ENCODE results near the gene SORCS2.

SORCS2 gene

DNA sequence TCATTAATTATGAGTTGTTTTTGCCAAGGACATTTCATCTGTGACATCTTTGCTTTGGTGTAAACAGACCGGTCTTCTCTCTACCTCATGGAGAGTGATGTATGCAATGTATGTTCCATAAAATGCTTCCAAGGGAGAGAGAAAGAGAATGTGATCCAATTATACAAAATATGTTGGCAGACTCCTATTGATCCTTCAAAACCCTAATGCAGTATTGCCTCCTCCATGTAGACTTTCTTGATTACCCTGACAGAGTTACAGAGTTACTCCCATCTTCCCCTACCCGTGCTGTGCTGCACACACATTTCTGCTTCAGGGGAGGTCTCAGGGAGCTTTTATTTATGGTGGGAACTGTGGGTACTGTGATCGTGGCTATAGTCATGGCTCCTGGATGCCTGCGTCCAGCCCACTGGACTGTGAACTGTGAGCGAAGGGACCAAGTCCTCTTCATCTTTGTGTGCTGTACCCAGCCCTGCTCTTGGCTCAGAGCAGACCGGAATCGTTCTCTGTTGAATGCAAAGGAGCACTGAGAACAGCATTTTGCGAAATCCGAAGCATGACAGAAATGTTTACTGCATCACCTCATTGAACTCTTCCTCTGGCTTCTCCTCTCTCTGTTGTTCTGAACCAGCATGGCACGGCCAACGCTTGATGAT is 32.7 kb downstream of the SORCS2 start:
- DNase-seq = no peak

DNA sequence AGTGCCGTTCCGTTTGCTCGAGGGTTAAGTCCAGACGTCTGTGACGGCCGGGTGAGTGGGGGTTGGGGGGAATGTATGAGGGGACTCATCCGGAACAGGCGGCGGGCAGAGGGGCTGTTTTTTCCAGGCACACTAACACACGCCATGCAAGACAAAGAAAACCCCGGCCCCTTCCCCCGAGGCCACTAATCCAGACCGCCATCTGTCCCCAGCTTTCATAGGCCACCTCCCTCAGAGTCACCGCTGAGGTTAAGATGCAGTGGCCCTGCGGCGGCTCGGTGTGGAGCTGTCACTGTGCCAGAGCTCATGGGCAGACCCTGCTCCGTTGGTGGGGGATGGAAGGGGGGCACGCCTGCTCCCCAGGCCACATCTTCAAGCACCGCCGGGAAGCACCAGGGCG is 34.1 kb downstream of the SORCS2 start:
- DNase-seq = no peak

DNA sequence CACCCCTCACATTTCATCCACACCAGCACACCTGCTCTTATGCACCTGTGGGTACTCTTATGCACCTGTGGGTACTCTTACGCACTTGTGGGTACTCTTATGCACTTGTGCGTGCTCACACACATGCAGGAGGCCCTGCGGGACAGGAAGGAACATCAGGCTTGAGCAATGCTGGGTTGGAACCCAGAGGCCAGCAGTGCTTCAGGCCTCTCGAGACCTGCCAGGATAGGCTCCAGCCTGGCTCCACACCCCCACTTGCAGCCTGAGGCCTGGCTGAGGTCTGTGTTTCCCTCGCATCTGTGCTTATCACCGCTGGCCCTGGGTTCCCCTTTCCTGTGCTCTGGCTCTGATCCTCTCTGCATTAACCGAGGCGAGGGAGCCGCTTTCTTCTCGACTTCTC is 34.7 kb downstream of the SORCS2 start:
- DNase-seq = no peak

DNA sequence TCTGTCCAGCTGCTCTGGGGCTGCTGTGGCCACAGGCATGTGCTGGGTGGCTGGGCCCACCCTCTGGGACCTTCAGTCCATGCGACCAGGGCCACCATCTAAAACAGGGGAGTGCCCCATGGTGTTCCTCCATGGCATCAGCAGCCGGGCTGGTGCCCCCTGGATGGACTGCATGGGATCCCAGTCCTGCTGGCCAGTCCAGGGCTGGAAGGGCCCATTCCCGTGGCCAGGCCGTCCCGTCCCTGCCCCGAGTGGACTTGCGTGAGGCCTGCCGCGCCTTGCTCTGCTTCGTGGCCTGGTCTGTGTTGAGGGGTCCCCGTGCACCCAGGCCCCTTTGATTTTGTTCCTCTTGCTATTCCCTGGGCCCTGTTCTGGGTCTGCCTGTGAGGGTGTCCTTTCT is 36.4 kb downstream of the SORCS2 start:
- DNase-seq = no peak

DNA sequence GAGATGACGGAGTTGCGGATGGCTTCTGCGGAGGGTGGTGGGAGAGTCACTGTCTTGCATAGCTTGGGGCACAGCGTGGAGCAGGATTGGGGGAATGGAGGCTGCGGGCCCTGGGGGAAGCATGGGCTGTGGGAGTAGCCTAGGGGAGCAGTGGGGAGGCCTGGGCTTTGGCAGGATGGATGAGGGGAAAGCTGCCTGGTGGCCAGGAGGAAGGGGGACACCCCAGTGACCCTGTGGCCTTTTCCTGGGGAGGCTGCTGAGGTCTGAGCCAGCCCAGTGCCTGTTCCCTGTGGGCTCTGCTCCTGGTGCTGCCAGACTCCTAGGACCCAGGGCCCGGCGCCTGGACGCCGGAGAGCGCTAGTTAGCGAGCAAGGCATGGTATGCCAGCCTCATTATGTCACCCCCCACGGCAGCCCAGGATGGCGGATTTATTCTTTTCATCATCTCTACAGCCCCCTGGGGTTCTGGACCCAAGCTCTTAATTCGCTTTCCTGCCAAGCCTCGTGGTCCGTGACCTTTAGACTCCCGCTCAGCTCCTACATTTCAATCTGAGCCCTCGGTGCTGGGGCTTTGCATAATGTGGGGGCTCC is 39.8 kb downstream of the SORCS2 start:
- DNase-seq = no peak

DNA sequence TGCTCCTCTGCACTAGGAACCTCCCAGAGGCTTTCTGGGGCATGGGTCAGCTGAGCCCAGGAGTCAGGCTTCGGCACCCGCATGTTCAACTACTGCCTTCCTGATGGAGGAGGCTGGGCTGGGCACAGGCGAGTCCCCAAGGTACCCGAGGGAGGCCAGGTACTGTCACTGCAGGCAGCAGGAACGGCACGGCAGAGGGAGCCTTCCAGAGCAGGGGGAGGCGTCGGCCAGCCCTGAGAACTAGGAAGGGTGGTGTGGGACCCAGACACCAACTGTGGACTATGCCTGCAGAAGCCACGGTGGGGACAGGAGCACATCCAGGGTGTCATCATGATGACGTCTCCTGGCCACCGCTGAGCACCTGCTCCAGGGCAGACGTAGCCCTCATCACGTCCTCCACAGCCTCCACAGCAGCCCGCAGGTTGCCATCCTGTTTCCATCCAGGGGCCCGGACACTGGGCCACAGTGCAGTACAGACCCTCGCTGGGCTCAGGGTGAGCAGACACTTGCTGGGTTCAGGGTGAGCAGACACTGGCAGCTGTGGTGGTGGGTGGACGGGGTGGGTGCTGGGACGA is 40.8 kb downstream of the SORCS2 start:
- no peak for DNase-seq

DNA sequence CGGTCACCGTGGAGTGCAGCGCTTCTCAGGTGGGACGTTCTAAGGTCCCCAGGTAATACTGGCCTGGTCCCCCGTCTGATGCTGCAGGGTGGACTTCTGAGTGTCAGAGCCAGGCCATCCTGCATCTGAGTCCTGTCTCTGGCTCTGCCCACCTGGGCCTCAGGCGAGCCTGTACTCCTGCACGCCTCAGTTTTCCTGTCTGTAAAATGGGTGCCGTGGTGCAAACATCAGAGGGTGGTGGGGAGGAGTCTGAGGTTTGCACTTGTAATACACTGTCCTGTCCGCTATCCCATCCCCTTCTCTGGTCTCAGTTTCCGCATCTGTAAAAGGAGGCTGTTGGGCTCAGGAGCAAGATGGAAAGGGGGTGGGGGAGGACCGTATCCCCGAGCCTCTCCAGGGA is 41.3 kb downstream of the SORCS2 start:
- DNase-seq = no peak

DNA sequence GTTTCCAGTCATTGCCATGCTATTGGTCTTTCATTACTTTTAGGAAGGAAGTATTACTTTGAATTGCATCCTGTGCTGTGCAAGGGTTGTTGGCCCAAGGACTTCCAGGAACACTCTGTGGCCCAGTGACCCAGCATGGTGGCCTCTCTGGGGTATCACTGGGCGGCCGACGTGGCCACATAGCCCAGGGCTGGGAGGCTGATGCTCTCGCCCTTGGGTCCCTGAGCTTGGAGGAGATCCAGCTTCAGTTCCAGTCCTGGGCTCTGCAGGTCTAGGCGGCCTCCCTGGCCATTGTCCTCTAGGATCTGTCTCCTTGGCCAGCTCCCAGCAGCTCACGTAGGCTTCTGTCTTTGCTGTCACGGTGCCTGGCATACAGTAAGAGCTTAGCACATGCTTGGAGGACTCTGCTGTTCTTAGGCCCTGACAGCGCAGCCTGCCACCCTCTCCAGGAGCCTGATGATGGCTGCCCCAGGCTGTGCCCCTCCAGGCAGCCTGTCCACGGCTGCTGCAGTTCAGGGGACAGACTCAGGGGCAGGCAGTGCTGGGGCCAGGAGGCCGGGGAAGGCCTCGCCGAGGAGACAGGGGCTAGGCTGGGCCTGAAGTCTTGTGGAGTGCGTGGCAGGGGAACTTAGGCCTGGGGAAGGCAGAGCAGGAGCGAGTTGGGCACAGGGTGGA is 42.2 kb downstream of the SORCS2 start:
- no peak for DNase-seq

DNA sequence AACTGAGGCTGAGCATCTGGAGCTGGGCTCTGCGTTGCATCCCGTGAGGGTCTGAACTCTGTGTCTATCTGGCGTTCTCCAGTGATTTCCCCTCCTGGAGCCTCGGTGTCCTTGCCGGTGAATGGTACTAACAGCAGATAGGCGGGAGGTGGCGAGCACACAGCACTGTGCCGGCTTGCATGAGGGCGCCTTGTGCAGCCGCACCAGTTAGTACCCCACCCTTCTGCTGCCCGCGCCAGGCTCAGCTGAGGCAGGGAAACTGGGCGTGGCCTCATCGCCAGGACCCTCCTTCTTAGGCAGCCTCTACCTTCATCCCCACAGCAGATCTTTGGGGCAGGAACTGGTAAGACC is 42.7 kb downstream of the SORCS2 start:
- no peak for DNase-seq

DNA sequence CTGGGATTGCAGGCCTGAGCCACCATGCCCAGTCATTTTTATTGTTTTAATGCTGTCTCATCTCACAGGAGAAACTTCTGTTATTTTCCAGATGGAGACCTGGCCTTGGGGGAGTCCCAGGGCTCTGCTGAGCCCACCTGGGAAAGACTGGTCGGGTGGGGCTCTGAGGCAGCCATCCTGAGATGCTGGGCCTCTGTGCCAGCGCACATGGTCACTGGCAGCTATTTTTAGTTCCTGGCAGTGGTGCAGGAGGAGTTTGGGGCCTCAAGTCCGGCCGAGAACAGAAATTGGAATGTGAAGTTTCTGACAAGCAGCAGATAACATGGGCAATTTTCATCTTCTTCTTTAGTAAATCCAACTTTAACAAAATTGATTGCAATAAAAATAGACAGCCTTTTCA is 44.5 kb downstream of the SORCS2 start:
- no peak for DNase-seq

DNA sequence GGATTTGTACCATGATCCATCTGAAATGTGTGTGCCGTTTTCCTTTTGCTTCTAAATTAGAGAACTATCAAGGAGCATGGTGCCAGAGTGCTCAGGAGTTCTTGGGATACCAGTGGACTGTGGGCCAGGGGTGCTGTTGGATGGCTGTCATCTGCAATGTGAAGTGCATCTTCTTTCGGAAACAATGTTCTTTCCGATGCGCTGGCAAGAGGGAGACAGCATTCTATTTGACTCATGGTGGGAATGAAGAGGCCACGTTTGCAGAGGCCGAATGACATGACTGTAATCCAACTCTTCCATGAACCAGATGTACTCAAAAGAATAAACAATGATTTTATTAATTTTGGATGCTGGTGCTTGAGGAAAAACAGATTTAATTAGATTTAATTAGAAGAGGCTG is 45.5 kb downstream of the SORCS2 start:
- DNase-seq = peak; percentile 71

DNA sequence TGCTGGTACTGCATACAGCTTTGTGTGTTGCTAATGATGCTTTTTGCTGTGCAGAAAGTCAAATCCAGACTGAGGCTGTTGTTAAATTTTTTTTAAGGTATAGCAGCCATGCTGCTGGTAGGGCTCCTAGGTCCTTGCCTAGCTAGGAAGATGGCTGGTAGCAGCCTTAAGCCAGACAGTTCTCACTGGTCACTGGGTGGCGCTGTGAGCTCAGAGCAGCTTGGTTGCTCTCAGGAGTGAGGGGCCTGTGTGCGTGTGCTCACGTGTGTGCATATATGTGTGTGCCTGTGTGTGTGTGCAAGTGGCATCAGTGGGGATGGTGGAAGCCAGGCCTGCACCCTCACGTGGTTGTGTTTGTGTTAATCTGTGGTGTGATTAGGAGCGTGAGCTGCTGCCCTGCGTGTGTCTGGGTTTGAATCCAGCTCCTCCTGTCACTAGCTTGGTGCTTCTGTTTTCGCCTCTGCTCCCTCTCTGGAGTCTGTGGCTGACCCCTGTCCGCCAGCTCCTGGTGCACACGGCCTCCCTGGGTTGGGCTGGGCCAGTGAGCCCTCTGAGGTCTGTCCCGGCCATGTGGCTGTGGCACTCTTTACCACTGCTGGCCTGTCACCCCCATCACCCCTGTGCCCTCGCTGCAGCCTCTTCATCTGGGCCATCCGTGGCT is 46.1 kb downstream of the SORCS2 start:
- no peak for DNase-seq

DNA sequence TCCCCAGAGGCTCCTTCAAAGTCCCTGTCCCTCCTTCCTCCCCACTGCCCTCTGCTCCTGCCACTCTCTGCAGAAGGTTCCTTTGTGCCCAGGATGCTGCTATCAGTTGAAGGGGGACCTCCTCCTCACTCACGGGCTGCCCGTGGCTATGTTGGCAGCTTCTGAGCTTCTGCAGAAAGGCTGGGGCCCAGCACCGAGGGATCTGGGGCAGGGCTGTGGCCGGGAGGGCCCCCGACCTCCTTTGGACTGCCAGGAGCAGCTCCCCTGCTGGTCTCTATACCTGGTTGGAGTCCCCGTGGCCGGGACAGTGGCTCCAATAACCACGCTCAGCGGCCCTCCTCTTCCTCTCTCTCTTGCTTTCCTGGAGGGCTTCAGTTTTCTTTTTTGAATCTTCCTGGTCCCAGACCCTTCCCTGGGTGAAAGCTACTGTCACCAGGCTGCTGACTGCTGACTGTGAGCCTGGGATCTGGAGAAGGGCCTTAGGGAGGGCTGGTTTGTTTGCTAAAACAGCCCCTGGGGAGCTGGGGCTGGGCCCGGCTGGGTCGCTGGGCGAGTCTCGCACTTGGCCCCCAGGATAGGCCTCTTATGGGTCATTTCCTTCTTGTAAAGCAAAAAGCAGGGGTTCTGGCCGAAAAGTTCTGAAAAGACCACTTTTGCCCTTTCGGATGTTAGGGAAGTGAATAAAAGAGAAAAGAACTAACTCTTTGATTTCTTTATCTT is 46.9 kb downstream of the SORCS2 start:
- no peak for DNase-seq

DNA sequence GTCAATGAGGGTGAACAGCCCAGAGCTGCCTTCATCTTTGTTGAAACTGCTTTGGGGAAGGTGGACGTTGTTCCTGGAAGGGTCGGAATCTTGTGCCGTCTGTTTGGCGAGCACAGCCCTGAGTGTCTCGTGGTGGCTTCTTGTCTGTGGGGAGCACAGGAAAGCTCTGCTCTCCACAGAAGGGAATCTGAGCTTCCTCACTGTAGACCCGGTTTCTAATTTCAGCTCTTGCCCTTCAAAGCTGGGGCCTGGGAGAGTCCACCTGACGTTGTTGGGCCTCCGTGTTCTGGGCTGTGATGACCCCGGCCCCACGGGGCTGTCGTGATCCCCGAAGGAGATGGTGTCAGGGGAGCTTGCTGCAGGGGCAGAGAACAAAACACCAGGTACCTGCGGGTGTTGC is 47.5 kb downstream of the SORCS2 start:
- no peak for DNase-seq

DNA sequence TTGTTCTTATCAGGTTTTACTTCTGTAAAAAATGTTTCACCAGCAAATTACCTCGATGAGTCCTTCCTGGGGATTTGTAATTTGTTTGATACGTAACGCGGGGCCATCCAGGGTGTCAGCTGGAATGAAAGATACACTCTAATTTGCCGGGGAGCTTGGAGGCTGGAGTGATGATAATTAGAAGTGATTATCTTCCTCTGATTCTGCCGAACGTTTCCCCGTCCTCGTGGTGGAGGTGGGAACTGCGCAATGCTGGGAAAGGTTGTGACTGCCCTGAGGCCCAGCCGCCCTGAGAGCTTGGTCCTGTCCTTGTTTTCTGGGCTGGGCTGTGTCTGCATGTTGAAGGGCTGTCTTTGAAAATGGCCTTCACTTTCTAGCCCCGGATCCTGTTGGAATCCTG is 48.0 kb downstream of the SORCS2 start:
- no peak for DNase-seq

DNA sequence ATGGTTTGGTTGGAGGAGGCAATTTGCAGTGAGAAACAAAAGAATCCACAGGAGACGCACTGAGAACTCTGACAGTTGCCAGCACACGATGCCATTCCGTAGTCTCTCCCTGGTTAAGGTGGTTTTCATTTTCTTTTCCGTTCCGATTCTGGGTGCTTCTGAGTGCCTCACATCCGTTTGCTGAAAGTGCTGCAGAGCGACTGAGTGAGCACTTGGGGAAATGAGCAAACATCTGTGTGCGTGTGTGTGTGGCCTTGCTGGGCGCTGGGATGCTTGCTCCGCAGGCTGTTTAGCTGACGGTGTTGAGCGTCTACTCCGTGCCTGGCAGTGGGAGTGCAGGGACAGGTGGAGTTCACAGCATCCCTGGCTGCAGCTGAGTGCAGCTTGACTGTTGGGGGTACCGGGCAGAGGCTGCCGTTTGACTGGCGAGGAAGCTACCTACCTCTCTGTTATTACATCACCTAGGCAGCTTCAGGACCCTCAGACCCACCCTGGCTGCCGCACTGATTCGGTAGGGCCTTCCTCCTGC is 49.3 kb downstream of the SORCS2 start:
- peak; percentile 38 for DNase-seq

DNA sequence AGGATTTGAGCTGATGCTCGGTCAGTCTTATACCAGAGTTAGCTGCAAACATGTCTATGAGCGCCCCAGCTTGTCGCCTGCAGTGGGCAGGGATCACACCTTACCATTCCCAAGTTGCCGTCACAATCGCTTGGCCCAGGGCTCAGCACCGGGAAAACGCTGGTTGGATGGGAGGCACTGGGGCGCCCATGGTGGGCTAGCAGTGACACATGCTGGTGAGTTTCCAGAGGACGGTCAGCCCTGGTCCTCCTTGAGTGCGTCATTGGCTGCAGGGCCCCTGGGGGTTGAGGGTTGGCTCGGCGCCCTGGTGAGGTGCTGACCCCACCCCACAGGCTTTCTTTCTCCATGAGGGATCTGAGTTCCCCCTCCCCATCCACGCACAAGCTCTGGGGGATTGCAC is 50.4 kb downstream of the SORCS2 start:
- DNase-seq = no peak

DNA sequence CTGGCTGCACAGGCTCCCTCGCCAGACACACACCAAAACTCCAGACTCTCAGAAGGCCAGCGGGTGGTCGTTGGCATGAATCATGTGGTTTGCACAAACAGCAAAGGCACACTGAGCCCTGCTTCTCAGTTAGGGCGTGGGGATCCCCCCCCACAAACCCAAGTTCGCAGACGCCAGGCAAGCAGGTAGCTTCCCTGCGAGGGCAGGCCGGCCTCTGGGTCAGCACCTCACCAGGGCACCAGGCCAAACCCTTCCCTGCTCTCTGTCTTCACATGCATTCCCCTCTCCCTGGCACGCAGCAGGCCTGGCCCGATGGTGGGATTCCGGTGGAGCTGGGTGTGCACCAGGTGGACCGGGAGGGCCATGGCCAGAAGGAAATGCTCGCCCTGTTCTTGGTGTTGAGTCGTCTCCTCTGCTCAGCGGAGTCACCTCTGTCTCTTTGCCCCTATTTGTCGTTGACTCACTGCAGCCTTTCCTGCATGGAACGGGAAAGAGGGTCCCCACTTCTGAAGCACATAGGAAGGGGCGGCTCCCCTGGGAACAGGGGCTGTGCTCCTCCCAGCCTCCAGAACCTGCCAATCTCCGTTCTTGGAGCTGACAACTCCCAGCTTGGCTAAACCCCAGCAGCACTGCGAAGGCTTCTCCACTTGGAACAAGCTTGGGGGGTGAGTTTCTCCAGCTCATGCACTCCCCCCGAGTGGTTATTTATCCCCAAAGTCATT is 51.4 kb downstream of the SORCS2 start:
- DNase-seq = no peak

DNA sequence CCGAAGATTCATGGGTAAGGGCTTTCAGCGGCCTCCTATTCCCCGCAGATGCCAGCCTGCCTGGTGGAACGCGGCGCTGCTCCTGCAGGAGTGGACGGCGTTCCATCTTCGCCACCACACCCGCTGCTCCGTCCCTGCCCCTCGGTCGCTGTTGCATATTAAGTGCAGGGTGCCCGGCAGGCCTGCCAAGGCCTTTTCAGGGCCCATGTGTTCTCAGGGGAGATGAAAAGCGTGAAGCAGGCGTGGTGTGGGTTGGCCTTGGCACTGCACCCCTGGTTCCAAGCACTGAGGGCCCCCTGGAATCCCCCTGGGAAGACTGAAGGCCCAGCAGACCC is 52.0 kb downstream of the SORCS2 start:
- DNase-seq = no peak

DNA sequence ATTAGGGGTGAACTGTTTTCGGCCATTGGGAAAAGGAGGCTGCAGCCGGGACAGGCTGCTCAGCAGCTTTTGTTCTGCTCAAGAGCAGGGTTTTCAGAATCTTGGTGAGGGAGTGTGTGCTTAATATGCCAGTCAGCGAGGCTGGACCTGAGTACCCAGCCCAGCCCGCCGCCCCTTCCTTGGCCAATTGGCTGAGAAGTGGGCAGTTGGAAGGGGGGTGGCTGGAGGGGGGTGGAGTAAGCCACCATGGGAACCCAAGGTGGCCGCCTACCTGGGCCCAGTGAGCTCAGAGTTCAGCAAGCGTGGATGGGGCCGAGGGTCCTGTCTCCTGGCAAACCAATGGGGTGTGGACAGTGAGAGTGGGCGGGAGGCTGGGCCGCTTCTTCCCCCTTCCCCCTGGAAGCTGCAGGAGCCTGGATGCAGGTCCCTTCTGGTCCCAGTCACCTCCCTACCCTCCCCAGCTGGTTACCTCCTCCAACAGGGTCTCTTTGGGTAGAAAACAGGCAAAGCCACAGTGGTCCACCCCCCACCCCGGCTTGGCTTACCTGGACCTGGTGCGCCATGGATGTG is 52.5 kb downstream of the SORCS2 start:
- DNase-seq = no peak

DNA sequence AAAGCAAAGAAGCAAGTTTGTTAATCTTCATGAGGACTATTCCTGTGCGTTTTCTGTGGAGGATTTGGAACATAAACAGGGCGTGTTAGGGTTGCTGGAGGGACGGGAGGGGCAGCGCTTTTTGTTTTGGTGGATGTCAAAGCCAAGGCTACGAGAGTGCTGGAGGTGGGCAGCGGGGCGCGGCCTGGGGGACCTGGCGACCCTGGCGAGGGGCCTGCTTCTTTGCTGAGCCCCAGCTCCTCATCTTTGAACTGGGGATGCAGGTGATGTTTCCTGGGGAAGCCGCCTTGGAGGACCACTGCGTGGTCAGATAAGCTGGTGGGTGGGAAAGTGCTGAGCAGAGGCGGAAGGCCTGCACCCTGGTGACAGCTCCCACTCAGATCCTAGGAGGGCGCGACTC is 55.2 kb downstream of the SORCS2 start:
- no peak for DNase-seq

DNA sequence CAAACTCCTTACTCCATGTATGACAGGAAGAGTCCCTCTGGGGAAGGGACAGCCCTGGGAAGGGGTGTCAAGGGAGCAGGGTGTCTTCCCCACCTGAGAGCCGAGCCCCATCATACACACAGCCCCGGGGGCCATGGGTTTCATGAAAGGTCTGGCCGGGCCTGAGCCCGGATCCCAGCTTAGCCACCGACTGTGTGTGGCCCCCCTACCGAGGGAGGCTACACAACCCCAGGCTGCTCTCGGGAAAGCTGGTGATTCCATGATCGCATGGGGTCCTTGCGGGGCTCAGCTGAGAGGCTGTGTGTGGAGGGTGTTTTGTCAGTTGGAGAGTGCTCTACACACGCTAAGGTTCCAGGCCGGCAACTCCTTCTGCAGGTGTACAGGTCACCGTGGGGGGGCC is 55.6 kb downstream of the SORCS2 start:
- DNase-seq = no peak

All from fibroblast of skin of right biceps (primary cell).